ENCODE results near the gene TLDC2. TPM values are rescaled to one million over a fixed set of nuclear protein-coding genes. Genes with fewer than 3 reads are reported as not detected.

Gene TLDC2
- total RNA-seq, 1 donor from 2014 or later: not detected

- H3K27ac Mint-ChIP-seq (ENCODE audit: unreplicated experiment): no peak overlapping the region
- H3K4me3 Mint-ChIP-seq: no peak overlapping the region
- no peaks in the 10 kb centered on the region for H3K36me3 Mint-ChIP-seq (ENCODE audit: low read depth)
- peak; percentile 95 for DNase-seq (ENCODE audit: low read depth, low spot score)
- H3K4me1 Mint-ChIP-seq: peaks cover 18% of the 10 kb centered on the region
- TF ChIP-seq, protein P1, sequence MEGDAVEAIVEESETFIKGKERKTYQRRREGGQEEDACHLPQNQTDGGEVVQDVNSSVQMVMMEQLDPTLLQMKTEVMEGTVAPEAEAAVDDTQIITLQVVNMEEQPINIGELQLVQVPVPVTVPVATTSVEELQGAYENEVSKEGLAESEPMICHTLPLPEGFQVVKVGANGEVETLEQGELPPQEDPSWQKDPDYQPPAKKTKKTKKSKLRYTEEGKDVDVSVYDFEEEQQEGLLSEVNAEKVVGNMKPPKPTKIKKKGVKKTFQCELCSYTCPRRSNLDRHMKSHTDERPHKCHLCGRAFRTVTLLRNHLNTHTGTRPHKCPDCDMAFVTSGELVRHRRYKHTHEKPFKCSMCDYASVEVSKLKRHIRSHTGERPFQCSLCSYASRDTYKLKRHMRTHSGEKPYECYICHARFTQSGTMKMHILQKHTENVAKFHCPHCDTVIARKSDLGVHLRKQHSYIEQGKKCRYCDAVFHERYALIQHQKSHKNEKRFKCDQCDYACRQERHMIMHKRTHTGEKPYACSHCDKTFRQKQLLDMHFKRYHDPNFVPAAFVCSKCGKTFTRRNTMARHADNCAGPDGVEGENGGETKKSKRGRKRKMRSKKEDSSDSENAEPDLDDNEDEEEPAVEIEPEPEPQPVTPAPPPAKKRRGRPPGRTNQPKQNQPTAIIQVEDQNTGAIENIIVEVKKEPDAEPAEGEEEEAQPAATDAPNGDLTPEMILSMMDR (conservative IDR thresholded peaks at IDR 0.05): peak; percentile 95
- peaks cover 3% of the 10 kb centered on the region for H3K27me3 Mint-ChIP-seq (ENCODE audit: low read depth)
- no peaks in the 10 kb centered on the region for H3K9me3 Mint-ChIP-seq
These were observed 11.2 kb downstream of the TLDC2 start for GRCh38 chr20:36886859-36887751.

GRCh38 chr20:36887752-36888090, 11.8 kb downstream of the TLDC2 start:
- no peak for DNase-seq (ENCODE audit: low read depth, low spot score)
- Mint-ChIP-seq H3K27ac (ENCODE audit: unreplicated experiment) (no peak overlapping the region), H3K27me3 (ENCODE audit: low read depth) (peaks cover 3% of the 10 kb centered on the region), H3K9me3 (no peaks in the 10 kb centered on the region), H3K4me3 (no peak overlapping the region), H3K36me3 (ENCODE audit: low read depth) (no peaks in the 10 kb centered on the region), H3K4me1 (peaks cover 18% of the 10 kb centered on the region)
- TF ChIP-seq, protein P1 (conservative IDR thresholded peaks at IDR 0.05): no peak

DNA sequence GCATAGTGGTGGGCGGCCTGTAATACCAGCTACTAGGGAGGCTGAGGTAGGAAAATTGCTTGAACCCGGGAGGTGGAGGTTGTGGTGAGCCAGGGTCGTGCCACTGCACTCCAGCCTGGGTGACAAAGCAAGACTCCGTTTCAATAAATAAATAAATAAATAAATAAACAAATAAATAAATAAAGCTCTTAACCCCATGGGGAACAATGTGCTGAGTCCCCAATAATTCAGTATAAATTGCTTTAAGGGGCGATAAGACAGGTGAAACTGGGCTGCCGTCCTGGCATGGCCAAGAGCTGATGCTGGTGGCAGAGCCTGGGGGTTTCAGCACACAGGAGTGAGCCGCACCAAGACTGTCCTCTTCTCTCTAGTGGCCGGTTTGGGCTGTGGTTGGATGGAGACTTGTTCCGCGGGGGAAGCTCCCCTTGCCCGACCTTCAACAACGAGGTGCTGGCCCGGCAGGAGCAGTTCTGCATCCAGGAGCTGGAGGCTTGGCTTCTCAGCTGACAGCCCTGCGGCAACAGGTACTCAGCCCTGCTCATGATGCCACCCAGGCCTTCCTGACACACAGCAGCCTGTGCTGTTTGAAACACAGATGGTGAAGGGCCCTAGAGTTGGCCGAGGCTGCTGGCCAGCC, 13.1 kb downstream of the TLDC2 start:
- Mint-ChIP-seq H3K27me3 (ENCODE audit: low read depth) (no peaks in the 10 kb centered on the region), H3K36me3 (ENCODE audit: low read depth) (no peaks in the 10 kb centered on the region), H3K4me1 (peaks cover 18% of the 10 kb centered on the region), H3K4me3 (no peak overlapping the region), H3K27ac (ENCODE audit: unreplicated experiment) (no peak overlapping the region), H3K9me3 (no peaks in the 10 kb centered on the region)
- no peak for DNase-seq (ENCODE audit: low read depth, low spot score)
- TF ChIP-seq, protein P1 (conservative IDR thresholded peaks at IDR 0.05): no peak

DNA sequence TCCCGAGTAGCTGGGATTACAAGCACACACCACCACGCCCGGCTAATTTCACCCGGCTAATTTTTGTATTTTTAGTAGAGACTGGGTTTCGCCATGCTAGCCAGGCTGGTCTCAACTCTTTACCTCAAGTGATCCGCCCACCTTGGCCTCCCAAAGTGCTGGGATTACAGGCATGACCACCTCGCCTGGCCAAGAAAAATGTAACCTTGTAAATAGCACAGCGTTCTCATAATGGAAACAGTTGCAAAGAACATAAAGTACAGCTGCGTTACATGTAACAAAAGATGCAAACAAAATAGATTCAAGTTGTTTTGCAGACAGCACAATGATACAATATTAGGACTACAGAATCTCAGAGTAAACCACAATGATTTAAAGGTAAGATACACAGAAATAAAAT, 14.6 kb downstream of the TLDC2 start:
- Mint-ChIP-seq H3K9me3 (no peaks in the 10 kb centered on the region), H3K36me3 (ENCODE audit: low read depth) (no peaks in the 10 kb centered on the region), H3K27me3 (ENCODE audit: low read depth) (no peaks in the 10 kb centered on the region), H3K27ac (ENCODE audit: unreplicated experiment) (no peak overlapping the region), H3K4me3 (no peak overlapping the region), H3K4me1 (peaks cover 14% of the 10 kb centered on the region)
- TF ChIP-seq, protein P1 (conservative IDR thresholded peaks at IDR 0.05): no peak
- DNase-seq (ENCODE audit: low read depth, low spot score): no peak

DNA sequence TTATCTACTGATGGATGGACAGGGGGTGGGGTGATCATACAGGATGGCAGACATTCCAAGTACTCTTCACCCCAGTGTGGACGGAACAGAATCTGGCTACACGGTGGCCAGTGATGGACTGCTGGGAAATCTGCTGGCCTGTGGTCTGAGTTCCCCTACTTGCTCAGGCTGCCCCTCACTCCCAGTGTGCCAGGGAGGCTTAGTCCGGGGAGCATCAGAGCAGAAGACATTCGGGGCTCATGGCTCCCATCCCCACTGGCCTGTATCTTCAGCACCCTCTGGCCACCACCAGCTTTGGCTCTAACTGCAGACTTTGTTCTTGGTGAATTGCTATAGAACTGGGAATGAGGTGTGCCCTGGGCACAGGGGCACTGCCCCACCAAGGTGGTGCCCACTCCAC, 15.3 kb downstream of the TLDC2 start:
- Mint-ChIP-seq H3K36me3 (ENCODE audit: low read depth) (no peaks in the 10 kb centered on the region), H3K4me1 (peaks cover 14% of the 10 kb centered on the region), H3K27ac (ENCODE audit: unreplicated experiment) (no peak overlapping the region), H3K9me3 (no peaks in the 10 kb centered on the region), H3K4me3 (no peak overlapping the region), H3K27me3 (ENCODE audit: low read depth) (no peaks in the 10 kb centered on the region)
- TF ChIP-seq, protein P1 (conservative IDR thresholded peaks at IDR 0.05): no peak
- DNase-seq (ENCODE audit: low read depth, low spot score): no peak
